A549 treated with ZK216348 at 1 μM for 4 hours (cell line): ENCODE measurements around the gene OR4F6. TPM values are rescaled to one million over a fixed set of nuclear protein-coding genes. Genes with fewer than 3 reads are reported as not detected.

ENCODE experiments used
- total RNA-seq: library from RNA; stranded (reverse); fragments of 200-300 nt; extraction: Qiagen RNA extraction; gene quantifications from 5 replicates; pipeline ENCODE4 v1.2.3, GENCODE V29; 2022; ENCODE audit warnings: low read depth

Gene OR4F6, protein sequence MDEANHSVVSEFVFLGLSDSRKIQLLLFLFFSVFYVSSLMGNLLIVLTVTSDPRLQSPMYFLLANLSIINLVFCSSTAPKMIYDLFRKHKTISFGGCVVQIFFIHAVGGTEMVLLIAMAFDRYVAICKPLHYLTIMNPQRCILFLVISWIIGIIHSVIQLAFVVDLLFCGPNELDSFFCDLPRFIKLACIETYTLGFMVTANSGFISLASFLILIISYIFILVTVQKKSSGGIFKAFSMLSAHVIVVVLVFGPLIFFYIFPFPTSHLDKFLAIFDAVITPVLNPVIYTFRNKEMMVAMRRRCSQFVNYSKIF
- not detected in 5 replicates for total RNA-seq

DNA sequence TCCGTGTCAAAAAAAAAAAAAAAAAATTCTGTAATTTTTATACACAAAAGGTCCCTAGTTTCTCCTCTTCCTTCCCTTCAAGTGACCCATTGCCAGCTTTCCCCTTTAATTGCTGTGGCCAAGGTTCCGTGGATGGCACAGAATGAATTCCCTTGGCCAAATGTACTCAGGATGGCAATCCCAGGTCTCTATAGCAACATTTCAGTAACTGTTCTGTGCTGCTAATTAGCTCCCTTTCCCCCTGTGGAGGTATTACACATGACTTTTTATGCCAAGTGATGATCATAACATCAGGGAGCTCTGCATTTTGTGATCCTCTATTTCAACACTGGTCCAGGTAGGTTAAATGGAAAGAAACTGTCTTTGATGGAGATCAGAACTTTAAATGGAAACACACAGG, at the start of gene OR4F6:
TSS of gene OR4F6 (plus strand) at position 301 of the 400 bp plus-strand sequence. CDS start 2,211 bp downstream, outside the sequence.

DNA sequence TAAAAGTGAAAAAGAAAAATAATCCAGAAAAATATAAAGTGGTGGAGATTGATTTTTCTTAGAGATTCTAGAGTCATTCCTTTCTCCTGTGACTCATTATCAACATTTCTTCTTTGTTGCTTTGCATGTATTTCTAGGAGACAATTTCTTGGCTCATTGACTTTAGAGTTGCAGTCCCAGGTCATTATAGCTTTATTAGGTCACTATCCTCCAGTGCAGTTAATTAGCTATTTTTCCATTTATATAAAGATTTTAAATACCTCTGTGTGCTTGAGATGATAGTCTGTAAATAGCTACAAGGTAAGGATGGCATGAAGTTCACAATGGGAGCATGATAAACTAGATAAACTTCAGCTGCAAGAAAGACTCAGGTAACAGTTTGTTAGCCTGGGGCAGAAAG, 8.6 kb downstream of the OR4F6 start, which contains the start of gene OR4F15:
TSS of gene OR4F15 (plus strand) at position 301 of the 400 bp plus-strand sequence. CDS start 5,985 bp downstream, outside the sequence.

Other genes starting within 250 kb of the OR4F6 start
- 22.6 to 31.5 TPM (median 29.3 TPM) in 5 replicates for gene TM2D3, start 151.1 kb upstream of the OR4F6 start, total RNA-seq
- gene TARS3, start 79.0 kb upstream of the OR4F6 start, total RNA-seq: 6.5 to 9.4 TPM (median 7.6 TPM) in 5 replicates
- gene OR4F15, start 8.7 kb downstream of the OR4F6 start, total RNA-seq: not detected in 5 replicates